ENCODE results near the gene AKT1S1.
"Not testable (repeated sequence)": the region's sequence is repeated elsewhere in the genome, so short reads cannot be mapped to it uniquely, and the experiment has no call there.

Gene AKT1S1

DNA sequence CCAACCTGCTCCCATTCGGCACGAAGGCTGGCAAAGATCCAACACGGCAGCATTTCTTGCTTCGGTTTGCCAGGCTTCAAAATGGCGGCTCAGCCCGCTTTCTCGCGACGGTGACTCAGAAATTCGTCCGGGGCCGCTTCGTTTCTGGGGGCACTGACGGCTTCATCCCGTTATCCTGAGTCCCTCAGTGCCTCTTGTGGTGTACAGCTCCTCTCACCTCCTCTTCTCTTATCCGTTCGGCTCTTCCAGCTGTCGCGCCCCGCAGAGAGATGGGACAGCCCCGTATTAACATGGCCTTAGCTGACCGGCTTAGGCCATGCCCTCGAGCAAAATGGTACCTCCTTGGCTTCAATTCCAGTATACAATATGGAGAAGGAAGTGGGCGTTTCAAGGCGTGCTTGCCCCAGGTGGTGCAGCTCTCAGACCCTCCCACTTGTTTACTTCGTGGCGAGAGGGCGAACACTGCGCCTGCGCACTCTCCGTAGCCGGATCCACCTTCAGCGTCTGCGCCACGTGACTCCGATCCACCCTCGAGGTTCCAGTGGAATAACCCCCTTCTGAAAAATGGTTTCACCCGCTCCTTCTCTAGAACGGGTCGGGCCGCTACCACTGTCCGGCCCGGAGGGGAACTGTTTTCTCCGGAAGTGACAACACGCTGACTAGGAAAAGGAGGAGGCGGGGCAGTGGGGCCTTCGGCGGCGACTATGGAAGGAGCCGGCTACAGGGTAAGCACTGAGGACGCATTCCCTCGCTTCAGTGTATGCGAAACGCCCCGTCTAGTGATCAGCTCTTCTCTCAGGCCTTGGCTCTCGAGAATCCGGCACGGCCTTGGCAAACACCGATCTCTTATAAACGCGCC, at the start of gene AKT1S1, which contains the start of gene TBC1D17:
Gene AKT1S1, minus strand, starts transcription at position 336 of the 859 bp plus-strand sequence. CDS start 4,060 bp downstream, outside the sequence.
Gene TBC1D17, plus strand, starts transcription at position 683 of the 859 bp plus-strand sequence. Its CDS starts 22 bp downstream, at position 705.
- DNase-seq = peak; percentile 99

DNA sequence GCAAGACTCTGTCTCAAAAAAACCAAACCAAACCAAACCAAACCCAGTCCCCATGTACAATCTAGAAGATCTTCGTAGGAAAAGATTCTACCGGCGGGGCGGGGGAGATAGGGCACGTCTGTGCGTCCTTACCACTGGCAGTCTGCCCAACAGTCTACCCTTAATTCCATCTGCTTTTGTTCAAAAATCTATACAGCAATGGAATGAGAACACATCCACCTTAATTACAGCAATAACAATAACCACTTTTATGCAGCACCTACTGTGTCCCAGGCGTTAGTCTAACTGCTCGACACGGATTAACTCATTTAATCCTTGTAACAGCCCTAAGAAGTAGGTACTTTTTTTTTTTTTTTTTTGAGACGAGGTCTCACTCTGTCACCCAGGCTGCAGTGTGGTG, 49.4 kb upstream of the AKT1S1 start:
- no peak for DNase-seq

DNA sequence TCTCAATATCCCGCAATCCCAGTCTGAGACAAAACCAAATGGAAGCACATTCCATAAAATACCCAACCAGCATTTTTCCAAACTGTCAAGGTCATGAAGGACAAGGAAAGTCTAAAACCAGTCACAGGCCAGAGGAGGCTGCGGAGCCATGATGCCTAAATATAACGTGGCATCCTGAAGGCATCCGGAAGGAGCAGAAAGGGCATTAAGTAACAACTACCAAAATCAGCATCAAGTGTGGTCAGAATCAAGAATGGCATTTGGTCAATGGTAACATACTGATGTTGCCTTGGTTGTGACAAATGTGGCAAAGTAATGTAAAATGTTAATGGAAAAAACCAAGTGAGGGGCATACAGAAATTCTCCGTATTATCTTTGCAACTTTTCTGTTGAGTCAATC, 48.3 kb upstream of the AKT1S1 start:
- DNase-seq = no peak

DNA sequence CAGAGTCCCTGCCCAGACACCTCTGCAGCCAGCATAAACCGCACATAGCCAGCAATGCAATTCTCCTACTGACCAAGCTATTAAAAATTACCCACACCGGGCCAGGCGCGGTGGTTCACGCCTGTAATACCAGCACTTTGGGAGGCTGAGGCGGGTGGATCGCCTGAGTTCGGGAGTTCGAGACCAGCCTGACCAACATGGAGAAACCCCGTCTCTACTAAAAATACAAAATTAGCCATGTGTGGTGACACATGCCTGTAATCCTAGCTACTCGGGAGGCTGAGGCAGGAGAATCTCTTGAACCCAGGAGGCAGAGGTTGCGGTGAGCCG, 47.7 kb upstream of the AKT1S1 start:
- DNase-seq = not testable (repeated sequence)

DNA sequence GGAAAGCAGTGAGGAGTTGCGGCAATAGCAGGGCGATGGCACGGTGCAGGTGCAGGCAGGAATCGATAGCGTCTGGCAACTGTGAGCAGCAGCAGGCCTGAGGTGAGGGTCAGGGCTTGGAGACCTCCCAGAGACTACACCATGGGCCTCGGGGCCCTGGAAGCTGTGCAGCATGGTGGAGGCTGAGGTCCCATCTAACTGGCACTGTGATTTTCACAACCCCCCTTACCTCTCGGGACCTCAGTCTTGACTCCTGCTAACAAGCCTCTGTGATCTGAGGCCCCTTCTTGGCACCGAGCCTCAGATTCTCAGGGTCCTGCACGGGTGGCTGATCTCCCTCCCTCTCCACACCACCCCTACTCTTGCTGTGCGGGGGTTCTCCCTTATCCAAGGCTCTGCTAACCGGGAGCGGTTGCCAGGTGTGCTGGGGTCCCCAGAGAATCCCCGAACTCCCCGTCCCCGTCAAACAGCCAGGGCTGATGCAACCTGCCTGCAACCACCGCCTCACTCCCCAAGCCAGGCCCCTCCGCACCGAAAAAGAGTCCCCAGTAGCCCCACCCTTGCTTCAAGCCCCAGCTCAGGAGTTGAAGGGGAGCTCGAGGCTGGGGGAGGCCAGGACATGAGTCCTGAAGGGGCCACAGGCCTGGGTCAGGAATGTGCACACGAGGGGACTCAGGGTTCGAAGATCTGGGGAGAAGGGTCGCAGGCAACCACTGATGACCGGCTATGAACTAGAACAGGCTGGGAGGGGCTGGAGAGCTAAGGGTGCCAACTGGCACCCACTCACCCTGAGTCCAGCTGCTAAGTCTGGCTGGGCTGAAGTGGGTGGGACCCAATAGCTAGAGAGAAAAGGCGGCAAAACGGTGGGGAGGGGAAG, 47.1 kb upstream of the AKT1S1 start:
- DNase-seq = no peak

DNA sequence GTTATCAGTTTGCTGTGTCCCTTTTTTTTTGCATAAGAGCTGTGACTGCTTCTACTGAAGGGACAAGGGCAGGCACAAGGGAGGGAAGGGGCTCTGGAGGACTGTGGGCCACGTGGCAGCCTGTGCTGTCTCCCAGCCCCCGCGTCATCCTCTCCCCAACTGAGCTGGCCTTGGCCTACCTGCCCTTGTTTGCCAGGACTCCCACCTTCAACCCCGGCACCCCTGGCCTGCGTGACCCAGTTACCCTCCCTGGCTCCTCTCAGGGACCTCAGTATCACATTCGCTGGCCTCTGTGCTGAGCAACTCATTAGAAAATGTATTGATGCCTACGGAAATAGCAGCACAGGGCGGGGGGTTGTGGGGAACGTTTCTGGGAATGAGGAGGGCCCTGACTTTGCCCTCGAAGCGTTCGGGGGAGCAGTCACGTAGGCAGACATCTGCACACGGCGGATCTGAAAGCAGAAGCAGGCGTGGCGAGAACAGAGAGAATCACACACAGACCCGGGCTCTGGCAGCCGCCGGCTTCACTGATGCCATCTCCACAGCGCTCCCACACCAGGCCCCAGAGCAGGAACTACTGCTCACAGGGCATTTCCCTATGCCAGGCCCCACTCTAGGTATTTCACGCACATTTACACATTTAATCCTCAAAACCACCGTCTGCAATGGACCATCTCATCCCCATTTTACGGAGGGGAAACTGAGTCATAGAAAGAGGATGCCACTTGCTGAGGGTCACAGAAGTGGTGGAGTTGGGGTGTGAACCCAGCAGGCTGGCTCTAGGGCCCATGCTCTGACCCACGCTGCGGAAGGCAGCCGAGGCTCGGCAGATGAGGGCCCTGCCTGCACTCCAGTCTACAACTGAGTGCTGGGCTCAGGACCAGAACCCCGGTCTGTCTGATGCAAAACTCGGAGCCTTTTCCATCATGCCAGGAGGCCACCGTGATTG, 46.2 kb upstream of the AKT1S1 start:
- DNase-seq = no peak

DNA sequence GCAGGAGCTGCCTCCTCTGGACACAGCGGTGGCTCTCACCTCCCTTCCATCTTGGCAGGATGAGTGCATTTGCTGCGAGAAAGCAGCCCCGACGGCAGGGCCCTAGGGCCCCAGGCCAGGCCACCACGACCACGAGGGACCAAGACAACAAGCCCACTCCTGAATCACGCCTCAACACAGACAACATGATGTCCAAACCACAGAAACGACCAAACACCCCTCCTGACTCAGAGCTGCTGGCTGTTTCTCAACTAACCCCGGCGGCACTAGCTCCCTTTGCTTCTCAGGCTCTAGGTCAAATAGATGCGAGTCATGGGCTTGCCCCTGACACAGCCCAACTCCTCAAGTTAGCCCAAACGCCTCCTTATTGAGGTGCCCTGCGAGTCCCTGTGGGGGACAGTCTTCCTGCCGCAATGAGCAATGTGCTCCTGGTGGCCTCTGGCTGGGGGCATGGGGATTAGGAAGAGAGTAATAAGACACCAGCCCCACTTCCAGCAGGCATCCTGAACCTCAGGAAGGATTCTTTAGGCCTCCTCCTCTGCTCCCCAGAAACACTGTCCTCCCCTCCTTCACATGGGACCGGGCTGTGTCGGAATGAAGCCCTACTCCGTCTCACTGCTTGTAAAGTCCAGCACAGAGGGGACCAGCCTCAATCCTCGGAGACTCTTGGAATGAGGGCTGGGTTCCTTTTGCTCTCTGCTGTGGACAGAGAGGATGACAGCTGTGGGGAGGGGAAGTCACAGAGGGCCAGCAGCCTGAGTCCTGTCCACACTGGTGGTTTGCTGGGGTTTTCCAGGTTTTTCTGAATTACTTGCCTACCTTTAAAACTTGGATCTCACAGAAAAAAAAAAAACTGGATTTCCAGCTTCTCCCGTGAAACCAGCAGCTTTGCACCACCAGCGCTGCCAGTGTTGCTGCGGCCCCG, 45.0 kb upstream of the AKT1S1 start:
- peak; percentile 20 for DNase-seq

DNA sequence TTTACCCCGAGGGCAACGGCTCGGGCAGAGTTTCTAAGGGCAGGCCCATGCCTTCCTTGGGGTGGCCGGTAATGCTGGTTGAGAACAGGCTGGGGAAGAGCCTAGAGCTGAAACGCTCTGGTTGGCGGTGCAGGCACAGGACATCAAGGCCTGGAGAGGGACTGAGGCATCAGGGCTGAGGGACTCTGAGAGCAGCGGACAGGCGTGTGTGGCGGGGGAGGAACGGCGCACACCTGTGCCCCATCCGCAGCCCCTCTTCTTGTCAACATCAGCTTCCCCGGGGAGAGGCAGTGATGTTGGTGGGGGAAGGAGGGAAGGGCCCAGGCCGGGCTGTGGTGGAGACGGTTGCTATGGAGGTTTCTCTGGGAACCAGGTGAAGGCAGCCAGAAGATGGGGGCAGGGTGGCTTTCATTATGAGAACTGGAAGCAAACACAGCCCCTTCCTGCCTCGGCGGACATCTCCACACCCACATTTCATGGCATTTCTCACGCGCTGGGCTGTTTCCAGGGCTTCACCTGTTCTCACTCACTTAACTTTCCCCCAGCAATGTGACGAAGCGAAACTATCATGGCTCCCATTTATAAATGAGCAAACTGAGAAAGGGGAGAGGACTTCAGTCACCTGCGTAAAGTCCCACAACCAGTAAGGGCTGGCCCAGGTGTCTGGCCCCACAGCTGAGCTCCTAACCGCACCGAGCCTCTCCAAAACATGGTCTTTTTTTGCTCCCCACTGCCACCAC, 43.6 kb upstream of the AKT1S1 start:
- no peak for DNase-seq

DNA sequence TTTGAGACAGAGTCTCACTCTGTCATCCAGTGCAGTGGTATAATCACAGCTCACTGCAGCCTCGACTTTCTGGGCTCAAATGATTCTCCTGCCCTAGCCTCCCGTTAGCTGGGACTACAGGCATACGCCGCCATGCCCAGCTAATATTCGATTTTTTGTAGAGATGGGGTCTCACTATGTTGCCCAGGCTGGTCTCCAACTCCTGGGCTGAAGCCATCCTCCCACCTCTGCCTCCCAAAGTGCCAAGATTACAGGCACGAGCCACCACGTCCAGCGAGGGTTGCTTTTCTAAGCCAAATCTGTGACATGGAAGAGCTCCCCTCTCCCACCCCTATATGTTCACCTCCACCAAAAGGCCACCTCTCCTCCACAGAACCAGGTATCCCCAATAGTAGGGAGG, 40.9 kb upstream of the AKT1S1 start:
- no peak for DNase-seq

DNA sequence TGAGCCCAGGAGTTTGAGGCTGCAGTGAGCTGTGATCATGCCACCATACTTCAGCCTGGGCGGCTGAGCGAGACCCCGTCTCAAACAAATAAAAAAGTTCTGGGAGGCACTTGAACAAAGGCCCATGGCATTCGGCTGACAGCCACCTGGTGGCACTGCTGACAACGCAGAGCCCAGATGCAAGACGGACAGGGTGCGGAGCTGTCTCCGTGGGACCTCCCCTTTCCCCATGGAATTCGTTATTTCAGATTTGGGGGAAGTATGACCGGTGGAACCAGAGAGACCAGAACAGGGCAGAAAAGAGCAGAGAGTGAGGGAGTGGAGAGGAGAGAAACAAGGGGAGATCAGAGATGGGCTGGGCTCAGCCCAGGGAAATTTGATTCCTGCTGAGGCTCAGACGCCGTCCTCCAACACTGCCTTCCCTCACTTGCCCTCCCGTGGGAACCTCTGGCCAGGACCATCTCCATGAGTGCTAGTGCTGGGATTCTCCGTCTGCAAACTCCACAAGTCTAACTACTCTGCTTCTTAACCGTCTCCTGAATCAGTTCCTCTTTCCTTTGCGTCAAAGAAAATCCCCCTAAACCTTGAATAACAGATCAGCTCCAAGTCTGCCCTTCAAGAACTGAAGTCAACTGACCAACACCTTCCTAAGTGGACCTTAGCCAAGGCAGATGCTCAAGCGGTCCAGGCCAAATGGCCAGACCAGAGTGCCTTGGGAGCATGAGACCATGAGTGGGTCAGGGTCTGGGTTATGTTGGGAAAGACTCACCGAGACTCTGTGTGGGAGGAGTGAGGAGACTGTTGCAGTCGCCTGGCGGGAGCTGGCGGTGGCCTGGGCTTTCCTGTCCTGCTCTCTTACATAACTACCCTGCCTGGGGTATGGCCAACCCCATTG, 39.9 kb upstream of the AKT1S1 start:
- no peak for DNase-seq

DNA sequence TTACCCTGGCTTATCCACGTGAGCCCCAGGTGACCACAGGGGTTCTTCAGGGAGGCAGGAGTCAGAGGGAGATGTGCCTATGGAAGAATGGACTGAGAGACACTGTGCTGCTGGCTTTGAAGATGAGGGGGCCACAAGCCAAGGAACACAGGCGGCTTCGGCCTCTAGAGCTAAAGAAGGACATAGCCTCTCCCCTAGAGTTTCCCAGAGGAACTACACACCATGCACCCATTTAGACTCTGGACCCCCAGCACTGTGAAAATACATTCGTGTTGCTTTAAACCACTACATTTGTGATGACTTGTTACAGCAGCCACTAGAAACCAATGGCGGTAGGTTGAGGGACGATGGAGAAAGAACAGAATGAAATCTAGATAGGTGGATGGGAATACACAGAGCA, 38.1 kb upstream of the AKT1S1 start:
- DNase-seq = no peak

DNA sequence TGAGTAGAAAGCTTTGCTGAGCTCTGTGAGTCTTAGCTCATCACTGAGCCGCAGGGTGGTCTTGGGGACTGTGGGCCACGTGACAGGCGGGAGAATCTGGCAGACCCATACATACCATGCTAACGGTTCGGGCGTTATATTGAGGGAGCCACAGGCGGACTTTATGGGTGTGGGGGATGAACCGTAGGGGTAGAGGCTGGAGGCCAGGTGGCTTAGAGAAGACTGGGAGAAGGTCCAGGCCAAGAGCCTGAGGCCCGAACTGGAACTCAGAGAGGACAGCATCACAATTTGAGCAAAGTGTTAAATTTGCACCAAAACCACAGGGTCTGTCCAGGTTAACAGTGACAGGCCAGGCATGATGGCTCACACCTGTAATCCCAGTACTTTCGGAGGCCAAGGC, 36.6 kb upstream of the AKT1S1 start:
- DNase-seq = no peak

DNA sequence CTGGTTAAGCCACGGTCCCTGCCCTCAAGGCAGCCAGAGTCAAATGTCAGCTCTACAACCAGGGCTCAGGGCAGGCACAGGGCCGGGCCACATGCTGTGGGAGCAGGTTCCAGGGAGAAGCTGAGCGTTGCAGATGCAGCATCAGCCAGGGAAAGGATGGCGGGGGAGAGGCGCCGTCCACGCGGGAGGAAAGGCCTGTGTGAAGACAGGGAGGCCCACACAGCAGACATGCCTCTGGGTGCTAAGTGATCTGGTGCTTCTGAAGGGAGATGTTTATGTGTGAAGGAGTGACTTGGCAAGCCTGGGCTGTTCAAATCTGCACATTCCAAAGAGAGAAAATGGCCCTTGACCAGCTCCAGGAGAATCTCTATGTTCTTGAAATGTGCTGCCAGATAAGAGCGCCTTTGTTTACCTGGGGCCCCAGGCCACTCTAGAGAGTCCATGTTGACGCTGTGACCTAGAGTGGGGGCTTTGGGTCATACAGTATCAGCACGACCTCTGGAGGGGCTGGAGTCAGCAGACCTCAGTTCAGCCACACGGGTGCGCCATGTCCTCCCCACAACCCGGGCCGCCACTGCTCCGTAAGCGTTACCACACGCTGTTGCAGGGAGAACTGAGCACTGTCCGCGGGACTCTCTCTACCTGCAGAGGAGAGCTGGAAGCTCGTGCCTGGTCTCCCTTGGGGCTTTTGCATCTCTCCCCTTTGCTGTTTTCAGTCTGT, 36.0 kb upstream of the AKT1S1 start:
- DNase-seq = no peak

DNA sequence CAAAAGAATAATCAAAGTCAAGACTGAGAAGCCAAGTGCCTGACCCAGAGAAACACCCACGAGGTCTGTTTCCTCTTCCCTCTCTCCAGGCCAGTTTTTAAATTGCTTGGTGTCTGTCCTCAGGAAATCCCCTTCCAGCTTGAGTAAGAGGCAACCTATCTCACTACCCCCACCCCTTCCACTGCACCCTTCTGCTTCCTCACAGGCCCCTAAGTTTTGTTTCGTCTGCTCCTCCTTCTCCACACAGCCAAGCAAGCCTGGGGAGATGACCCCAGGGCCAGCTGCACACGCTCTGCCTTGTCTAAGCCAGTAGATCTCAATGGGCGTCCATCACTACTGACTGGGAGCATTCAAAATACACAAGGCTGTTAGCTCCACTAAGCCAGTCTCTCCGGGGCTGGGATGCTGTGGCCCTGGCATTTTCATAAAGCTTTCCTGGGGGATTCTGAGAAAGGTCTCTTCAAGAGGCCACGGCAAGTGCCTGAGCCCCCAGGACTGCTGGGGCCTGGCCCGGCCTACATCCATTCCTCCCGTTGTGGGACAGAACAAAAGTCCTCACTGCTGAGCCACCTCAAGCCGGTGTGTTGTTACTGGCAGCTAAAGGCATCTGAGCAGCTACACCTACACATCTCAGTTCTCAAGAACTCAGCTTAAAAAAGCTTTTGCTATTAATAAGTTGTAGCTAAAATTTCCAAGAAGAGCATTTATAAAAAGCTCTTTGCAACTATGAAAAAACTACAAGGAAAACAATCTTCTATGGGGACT, 34.4 kb upstream of the AKT1S1 start:
- DNase-seq = peak; percentile 58

DNA sequence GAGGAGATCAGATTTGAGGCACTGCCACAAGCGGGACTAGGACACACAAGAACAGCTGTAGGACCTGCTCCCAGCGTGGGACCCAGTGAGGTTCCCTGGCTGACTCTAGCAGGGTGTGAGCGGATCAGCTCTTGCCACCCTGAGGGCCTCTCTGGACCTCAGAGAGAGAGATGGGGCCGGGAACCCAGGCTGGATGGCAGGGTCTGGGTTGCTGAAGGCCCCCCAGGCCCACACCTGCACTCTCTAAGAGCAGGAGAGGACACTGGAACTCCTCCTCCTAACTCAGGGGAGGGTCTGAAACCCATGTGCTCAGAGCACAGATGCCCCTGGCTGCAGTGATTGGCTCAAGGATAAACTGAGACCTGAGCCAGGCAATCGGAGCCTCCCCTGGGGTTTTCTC, 33.0 kb upstream of the AKT1S1 start:
- DNase-seq = no peak

DNA sequence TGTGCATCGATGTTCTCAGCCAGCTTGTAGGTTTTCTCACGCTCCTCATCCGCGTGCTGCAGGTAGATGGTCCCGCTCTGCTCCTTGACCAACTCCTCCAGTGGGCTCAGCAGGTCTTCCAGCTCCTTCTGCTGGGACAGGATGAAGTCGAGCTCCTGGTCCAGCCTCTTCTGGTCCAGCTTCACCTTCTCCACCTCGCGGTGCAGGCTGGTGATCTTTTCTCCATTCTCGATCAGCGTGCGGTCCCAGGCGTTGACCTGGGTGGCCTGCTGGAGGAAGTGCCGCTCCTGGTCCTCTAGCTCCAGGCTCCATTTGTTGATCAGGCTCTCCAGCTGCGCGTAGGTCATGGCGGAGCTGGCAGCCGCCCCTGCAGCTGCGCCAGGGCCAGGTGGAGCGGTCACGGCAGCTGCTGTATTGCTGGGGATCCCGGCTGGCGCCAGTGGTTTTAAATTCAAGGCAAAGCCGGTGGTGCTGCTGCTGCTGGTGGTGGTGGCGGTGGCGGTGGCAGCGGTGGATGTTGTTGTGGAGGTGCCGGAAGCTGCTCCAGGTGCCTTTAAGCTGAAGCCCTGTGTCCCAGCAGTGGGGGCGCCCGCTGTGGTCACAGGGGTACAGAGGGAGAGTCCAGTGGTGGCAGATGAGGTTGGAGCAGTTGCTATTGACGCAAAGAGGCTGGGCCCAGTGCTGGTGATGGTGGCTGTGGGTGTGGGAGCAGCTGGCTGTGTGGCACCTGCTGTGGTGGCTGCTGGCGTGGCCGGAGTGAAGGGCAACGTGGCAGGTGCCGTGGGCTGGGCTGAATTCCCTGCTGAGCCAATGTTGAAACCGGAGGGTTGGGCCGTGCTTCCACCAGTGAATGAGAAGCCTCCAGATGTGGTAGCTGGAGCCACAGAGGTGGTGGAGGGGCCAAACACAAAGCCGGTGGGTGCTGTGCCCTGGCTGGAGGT, 31.6 kb upstream of the AKT1S1 start:
- no peak for DNase-seq
